ENCODE measurements around the gene GLIS1.

Gene GLIS1

DNA sequence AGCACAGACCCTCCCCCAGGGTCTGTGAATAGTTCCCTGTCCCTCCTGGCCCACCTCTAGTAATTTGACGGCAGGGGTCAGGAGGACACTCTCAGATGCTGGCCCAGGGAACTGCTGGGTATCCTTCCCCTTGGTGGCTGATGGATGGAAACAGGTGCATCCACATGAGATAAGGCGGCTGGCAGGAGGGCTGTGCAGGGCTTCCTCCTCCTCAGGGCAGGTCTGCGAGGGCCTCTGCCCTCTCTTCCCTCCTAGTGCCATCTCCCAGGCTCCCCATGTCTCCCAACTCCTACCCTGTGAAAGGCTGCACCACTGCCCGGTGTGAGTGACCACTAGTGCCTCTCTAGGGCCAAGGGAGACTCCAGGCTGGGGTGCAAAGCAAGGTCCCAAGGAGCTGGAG lies 123.9 kb downstream of the GLIS1 start:
- TF ChIP-seq, protein P1, sequence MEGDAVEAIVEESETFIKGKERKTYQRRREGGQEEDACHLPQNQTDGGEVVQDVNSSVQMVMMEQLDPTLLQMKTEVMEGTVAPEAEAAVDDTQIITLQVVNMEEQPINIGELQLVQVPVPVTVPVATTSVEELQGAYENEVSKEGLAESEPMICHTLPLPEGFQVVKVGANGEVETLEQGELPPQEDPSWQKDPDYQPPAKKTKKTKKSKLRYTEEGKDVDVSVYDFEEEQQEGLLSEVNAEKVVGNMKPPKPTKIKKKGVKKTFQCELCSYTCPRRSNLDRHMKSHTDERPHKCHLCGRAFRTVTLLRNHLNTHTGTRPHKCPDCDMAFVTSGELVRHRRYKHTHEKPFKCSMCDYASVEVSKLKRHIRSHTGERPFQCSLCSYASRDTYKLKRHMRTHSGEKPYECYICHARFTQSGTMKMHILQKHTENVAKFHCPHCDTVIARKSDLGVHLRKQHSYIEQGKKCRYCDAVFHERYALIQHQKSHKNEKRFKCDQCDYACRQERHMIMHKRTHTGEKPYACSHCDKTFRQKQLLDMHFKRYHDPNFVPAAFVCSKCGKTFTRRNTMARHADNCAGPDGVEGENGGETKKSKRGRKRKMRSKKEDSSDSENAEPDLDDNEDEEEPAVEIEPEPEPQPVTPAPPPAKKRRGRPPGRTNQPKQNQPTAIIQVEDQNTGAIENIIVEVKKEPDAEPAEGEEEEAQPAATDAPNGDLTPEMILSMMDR (IDR thresholded peaks at IDR 0.05; ENCODE audit: low read depth, low read length, missing control alignments) = no peak
- no peak overlapping the region for H3K4me3 ChIP-seq (replicated peaks; ENCODE audit: low read depth, low read length)
- no peak for DNase-seq (ENCODE audit: extremely low read depth, low read depth)

- DNase-seq (ENCODE audit: extremely low read depth, low read depth) = no peak
- TF ChIP-seq, protein P1 (IDR thresholded peaks at IDR 0.05; ENCODE audit: low read depth, low read length, missing control alignments) = no peak
- H3K4me3 ChIP-seq (replicated peaks; ENCODE audit: low read depth, low read length) = no peak overlapping the region
These were observed 124.5 kb downstream of the GLIS1 start for GRCh38 chr1:53614231-53615021.

GRCh38 chr1:53608676-53609075 lies 130.3 kb downstream of the GLIS1 start:
- no peak overlapping the region for H3K4me3 ChIP-seq (replicated peaks; ENCODE audit: low read depth, low read length)
- DNase-seq (ENCODE audit: extremely low read depth, low read depth) = no peak
- TF ChIP-seq, protein P1 (IDR thresholded peaks at IDR 0.05; ENCODE audit: low read depth, low read length, missing control alignments) = no peak

DNA sequence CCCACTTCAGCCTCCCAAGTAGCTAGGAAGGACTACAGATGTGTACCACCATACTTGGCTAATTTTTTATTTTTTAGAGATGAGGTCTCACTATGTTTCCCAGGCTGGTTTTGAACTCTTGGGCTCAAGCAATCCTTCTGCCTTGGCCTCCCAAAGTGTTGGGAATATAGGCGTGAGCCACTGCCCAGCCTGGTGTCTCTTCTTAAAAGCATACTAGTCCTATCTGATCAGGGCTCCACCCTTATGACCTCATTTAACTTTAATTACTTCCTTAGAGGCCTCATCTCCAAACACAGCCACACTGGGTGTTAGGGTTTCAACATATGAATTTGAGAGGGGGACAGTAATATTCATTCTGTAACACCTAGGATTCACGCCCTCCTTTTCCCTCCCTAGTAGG lies 130.9 kb downstream of the GLIS1 start:
- TF ChIP-seq, protein P1 (IDR thresholded peaks at IDR 0.05; ENCODE audit: low read depth, low read length, missing control alignments) = no peak

DNA sequence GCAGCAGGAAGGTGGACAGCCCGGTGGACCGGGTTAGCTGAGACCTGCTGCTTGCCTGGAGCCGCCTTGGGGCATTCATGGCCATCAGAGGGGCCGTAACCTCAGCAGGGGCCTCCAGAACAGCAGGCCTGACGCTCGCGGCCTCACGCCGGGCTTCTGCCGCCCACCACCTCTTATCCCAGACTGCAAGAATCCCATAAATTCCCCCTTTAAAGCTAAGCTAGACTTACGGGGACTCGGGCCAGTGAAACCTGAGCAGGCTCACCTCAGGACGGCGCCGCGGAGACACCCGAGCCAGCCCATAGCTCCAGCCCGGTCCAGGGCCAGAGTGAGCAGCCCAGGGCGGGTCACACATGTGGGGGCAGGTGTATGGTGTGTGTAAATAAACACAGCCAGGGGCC lies 132.3 kb downstream of the GLIS1 start:
- TF ChIP-seq, protein P1 (IDR thresholded peaks at IDR 0.05; ENCODE audit: low read depth, low read length, missing control alignments) = no peak
- no peak for DNase-seq (ENCODE audit: extremely low read depth, low read depth)
- no peak overlapping the region for H3K4me3 ChIP-seq (replicated peaks; ENCODE audit: low read depth, low read length)

More for the DNA sequence above, 130.9 kb downstream of the GLIS1 start:
- DNase-seq (ENCODE audit: extremely low read depth, low read depth) = no peak
- no peak overlapping the region for H3K4me3 ChIP-seq (replicated peaks; ENCODE audit: low read depth, low read length)

DNA sequence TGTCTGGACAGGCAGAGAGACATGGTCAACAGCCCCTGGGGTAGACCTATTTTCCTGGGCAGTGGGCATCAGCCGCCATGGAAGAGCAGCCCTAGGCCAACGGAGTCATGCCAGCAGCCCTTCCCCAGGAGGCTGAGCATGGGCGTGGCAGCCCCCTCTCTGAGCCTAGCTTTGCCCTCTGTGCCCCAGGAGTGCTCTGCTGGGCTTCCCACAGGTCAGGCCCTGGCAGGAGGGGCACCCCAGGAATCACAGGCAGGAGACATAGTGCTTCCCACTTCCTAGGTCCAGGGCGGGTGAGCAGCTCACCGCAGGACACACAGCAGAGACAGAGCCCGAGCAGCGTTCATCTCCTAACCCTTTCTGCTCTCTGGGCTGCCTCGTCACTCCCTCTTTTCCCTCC lies 132.8 kb downstream of the GLIS1 start:
- no peak overlapping the region for H3K4me3 ChIP-seq (replicated peaks; ENCODE audit: low read depth, low read length)
- no peak for DNase-seq (ENCODE audit: extremely low read depth, low read depth)
- TF ChIP-seq, protein P1 (IDR thresholded peaks at IDR 0.05; ENCODE audit: low read depth, low read length, missing control alignments) = no peak

Measured in HFF-Myc (cell line).